22Rv1 (cell line): ENCODE results near the gene THSD4.

Experiments
- H3K27ac ChIP-seq: fragments of 450-650 bp; 2 replicates; pipeline ENCODE4 v1.5.1; 2017
- ZFX ChIP-seq: fragments of 450-650 bp; IDR thresholded peaks from 2 replicates; pipeline ENCODE4 v1.6.1; 2017; ENCODE audit warnings: antibody characterized with exemption, borderline replicate concordance
- TF ChIP-seq, protein P1 (sequence below): fragments of 450-650 bp; IDR thresholded peaks from 2 replicates; pipeline ENCODE4 v1.5.1; 2017; ENCODE audit warnings: mild to moderate bottlenecking

THSD4 gene

GRCh38 chr15:71473751-71474150 lies 358.5 kb downstream of the THSD4 start:
- TF ChIP-seq ZFX: no peak
- TF ChIP-seq, protein P1, sequence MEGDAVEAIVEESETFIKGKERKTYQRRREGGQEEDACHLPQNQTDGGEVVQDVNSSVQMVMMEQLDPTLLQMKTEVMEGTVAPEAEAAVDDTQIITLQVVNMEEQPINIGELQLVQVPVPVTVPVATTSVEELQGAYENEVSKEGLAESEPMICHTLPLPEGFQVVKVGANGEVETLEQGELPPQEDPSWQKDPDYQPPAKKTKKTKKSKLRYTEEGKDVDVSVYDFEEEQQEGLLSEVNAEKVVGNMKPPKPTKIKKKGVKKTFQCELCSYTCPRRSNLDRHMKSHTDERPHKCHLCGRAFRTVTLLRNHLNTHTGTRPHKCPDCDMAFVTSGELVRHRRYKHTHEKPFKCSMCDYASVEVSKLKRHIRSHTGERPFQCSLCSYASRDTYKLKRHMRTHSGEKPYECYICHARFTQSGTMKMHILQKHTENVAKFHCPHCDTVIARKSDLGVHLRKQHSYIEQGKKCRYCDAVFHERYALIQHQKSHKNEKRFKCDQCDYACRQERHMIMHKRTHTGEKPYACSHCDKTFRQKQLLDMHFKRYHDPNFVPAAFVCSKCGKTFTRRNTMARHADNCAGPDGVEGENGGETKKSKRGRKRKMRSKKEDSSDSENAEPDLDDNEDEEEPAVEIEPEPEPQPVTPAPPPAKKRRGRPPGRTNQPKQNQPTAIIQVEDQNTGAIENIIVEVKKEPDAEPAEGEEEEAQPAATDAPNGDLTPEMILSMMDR: no peak
- H3K27ac ChIP-seq: no peak overlapping the region

GRCh38 chr15:71476823-71477222 lies 361.6 kb downstream of the THSD4 start:
- TF ChIP-seq, protein P1: no peak
- TF ChIP-seq ZFX: no peak
- H3K27ac ChIP-seq: no peak overlapping the region

GRCh38 chr15:71480556-71480955 lies 365.3 kb downstream of the THSD4 start:
- no peak overlapping the region for H3K27ac ChIP-seq
- no peak for TF ChIP-seq ZFX
- TF ChIP-seq, protein P1: no peak

DNA sequence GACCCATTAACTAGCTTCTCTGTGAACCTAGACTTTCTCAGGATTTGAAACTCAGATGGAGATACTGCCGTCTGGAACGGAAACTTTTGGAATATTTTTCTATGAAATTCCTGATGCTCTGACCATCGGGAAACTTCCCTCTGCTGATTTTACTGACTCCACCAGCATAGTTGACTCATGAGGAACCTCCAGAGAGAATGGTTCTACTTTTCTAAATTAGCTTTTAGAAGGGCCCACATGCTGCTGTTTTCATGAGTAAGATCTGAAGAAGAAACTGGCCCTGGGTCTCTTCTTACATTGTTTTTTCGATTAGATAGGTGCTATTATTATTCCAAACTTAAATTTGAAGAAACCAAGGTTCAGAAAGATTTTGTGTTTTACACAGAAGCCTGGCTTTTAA lies 368.8 kb downstream of the THSD4 start:
- no peak overlapping the region for H3K27ac ChIP-seq
- TF ChIP-seq, protein P1: no peak
- TF ChIP-seq ZFX: no peak

DNA sequence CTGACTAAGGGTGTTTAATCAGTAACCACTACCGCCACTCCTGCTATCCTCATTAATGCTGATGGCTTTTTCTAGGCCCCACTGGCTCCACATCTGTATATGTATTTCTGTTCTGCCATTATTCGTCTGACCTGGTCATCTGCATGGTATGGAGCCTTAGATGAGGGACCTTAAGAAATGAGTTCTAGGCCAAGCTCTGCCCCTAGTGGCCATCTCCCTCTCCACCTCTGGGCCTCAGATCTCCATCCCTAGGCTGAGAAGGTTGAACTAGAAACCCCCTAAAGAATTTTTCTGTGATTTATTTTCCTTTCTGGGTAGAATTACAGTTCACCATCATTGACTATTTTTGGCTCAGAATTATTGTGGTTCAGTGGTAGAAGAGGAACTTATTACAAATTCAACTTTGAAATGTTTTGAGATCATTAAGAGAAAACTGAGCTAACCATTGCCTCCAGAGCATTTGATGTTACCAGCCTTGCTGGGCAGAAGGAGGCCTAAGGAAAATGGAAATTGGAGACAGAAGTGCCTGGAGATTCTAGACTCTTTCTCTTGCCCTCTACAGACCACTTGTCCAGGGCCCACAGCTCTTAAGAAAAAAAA lies 369.9 kb downstream of the THSD4 start:
- TF ChIP-seq, protein P1: peak; percentile 78
- TF ChIP-seq ZFX: no peak
- H3K27ac ChIP-seq: no peak overlapping the region

DNA sequence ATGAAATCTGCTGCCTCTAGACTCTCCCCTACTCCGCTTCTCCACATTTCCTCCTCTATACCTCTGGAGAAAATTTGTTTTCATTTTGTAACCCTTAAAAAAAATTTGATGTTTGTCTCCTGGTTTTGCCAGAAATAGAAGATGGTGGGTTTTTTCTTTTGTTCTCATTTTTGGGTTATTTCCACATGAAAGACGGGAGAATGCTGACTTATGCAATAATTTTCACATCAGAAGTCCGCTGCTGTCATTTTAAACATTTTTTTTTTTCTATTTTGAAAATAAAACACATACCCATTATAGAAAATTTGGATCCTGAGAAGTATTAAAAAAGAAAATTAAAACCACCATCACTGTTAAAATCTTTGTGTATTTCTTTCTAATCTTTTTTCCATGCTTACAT lies 374.3 kb downstream of the THSD4 start:
- no peak overlapping the region for H3K27ac ChIP-seq
- TF ChIP-seq, protein P1: no peak
- TF ChIP-seq ZFX: no peak

DNA sequence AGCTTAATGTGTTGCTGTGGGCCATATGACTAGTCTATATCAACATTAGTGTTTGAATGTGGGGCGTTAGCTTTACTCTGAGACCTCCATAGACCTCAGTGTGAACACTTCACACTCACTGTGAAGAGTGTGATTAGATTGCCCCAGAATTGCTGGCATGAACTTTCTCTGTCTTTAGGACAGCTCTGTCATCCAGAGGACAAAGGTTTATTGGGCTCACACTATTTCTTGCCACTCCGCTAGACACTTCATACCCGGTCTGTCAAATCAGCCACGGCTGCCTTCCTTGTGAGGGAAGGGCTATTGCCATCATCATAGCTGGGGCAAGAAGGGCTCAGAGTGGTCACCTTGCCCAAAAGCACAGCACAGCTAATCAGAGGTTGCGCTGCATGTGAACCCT lies 378.3 kb downstream of the THSD4 start:
- no peak overlapping the region for H3K27ac ChIP-seq
- no peak for TF ChIP-seq ZFX
- TF ChIP-seq, protein P1: no peak
